Keratinocyte (primary cell): ENCODE data around the gene ICE2.

Source experiments
- CTCF ChIP-seq, 3 experiments: IDR thresholded peaks in 1 of 3; conservative IDR thresholded peaks in 1 of 3; optimal IDR thresholded peaks in 1 of 3; 2 replicates in 2 of 3; 3 replicates in 1 of 3; pipeline versions ENCODE3 to v1.5.1; 2011; ENCODE audit warnings: low read length in 3 of 3, mild to moderate bottlenecking in 3 of 3, moderate library complexity in 2 of 3, control low read depth in 1 of 3, inconsistent platforms in 1 of 3; ENCODE audit not compliant: insufficient read depth in 2 of 3; ENCODE audit errors: extremely low read depth in 1 of 3
- EZH2 ChIP-seq: IDR thresholded peaks from one replicate; pipeline ENCODE4 v1.6.1; 2012; ENCODE audit warnings: inconsistent platforms, mild to moderate bottlenecking, low read length, moderate library complexity

GRCh38 chr15:60458721-60459120 is 20.2 kb downstream of the ICE2 start:
- TF ChIP-seq EZH2: no peak
- TF ChIP-seq CTCF (optimal IDR thresholded peaks at IDR 0.05 in 1 of 3, IDR thresholded peaks at IDR 0.05 in 1 of 3, conservative IDR thresholded peaks at IDR 0.05 in 1 of 3; ENCODE audit: extremely low read depth in 1 of 3, insufficient read depth in 2 of 3, low read length in 3 of 3): no peak
